GM19395 (cell line): ENCODE results near the gene ASCC2.
A peak's percentile ranks its signal among the peaks of the same experiment; 100 is the strongest.
"Not testable (repeated sequence)": the region's sequence is repeated elsewhere in the genome, so short reads cannot be mapped to it uniquely, and the experiment has no call there.

Source experiments
- ATAC-seq: cut with Tn5 transposase; IDR thresholded peaks from one replicate; pipeline ENCODE4 v1.9.1; 2021; ENCODE audit warnings: mild to moderate bottlenecking, moderate library complexity; ENCODE audit not compliant: unreplicated experiment

The ASCC2 gene, protein sequence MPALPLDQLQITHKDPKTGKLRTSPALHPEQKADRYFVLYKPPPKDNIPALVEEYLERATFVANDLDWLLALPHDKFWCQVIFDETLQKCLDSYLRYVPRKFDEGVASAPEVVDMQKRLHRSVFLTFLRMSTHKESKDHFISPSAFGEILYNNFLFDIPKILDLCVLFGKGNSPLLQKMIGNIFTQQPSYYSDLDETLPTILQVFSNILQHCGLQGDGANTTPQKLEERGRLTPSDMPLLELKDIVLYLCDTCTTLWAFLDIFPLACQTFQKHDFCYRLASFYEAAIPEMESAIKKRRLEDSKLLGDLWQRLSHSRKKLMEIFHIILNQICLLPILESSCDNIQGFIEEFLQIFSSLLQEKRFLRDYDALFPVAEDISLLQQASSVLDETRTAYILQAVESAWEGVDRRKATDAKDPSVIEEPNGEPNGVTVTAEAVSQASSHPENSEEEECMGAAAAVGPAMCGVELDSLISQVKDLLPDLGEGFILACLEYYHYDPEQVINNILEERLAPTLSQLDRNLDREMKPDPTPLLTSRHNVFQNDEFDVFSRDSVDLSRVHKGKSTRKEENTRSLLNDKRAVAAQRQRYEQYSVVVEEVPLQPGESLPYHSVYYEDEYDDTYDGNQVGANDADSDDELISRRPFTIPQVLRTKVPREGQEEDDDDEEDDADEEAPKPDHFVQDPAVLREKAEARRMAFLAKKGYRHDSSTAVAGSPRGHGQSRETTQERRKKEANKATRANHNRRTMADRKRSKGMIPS

DNA sequence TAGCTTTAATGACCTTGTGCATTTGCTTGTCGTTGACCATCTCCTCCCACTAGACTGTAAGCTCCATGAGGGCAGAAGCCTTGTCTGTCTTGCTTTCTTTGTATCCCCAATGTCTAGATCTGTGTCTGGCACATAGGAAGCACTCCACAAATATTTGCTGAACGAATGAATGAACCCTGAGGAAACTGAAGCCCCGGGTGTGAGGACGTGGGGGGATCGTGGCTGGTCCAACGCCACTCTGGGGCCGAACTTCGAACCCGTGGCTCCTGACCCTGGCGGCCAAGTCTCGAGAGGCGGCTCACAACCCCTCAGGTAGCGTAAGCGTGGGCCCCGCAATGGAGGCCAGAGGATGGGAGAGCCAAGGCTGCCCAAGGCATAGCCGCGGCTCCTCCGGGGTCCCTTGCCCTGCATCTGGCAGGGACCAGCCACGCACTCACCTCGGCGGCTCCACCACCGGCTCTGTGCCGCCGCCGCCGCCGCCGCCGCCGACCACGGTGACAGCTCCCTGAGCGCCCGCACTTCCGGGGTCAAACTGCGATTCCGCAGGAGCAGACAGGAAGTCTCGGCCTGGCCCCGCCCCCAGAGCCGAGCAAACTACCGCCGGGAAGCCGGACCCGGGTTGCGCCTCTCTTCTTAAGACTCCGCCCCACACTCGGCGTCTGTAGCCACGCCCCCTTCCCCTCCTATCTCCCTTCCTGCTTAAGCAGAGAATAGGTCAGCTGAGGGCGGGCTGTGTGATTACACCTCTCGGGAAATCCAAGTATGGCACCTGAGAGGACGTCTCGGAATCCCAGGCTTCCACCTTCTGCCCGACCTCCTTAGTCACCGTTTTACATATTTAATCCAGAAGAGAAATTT, at the start of gene ASCC2:
TSS of gene ASCC2 (minus strand) at position 534 of the 858 bp plus-strand sequence. CDS start 5,949 bp downstream, outside the sequence.
- ATAC-seq: peak; percentile 91

DNA sequence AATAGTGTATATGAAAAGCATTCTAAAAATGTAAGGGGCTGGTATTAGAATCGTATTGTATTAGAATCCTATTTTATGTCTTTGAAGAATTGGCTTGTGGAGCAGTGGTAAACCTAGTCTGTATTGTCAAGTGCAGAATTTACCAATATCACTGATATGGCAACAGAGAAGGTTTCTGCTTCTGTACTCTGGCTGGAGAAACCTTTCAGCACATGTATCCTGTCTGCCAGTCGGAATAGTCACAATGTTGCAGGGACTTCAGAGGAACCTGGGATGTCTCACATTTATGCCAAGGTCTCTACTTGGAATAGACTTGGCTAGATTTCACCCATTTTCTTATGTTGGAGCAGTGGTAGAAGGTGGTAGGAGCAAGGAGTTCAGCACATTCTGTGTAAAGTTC, 49.3 kb upstream of the ASCC2 start:
- ATAC-seq: no peak

DNA sequence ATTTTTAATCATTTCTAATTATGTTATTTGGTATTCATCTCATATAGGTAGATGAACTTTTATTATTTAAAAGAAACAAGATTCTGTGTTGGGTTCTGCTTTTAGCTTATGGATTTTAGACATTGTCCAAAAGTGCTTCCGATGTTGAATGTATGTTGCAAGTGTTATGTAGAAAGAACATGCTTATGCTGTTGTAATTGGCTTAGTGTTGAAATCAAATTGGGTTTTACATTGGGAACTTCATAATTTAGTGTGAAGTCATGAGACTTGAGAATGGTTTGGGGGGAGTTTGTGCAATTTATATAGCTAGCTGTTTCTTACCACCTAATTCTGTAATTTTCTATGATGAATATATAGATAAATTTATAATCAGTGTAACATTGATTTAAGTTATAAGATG, 48.5 kb upstream of the ASCC2 start:
- no peak for ATAC-seq

DNA sequence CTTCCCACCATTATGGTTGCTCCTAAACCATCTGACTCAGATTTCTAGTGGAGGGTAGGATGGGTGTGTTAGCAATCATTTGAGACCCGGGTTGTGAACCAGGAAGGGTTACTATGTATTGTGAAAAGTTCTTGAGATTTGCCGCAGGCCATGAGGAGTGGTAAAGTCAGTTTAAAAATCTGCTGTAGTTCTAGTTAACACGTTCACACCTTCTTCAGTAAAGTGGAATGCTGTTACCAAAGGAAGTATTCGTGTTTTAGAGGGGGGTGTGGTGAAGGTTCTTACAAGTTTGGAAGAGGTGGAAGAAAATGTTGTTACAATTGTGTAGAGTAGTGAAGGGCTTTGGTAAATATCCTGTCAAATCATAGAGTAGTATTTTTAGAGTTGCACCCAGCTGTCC, 47.5 kb upstream of the ASCC2 start:
- ATAC-seq: no peak

DNA sequence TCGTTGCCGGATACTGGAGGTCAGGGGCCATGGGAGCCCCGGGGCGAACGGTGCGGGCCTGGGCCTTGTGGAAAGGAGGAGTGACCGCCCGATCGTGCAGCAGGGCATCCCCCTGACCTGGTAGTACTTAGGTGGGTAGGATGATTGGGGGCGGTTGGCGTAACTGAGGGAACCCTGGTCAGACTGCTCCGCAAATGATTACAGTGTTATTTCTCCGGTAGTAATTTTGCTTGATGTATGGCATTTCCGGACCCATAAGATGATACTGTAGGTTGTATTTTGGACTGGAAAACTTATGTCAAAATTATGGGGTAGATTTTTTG, 45.7 kb upstream of the ASCC2 start:
- no peak for ATAC-seq

DNA sequence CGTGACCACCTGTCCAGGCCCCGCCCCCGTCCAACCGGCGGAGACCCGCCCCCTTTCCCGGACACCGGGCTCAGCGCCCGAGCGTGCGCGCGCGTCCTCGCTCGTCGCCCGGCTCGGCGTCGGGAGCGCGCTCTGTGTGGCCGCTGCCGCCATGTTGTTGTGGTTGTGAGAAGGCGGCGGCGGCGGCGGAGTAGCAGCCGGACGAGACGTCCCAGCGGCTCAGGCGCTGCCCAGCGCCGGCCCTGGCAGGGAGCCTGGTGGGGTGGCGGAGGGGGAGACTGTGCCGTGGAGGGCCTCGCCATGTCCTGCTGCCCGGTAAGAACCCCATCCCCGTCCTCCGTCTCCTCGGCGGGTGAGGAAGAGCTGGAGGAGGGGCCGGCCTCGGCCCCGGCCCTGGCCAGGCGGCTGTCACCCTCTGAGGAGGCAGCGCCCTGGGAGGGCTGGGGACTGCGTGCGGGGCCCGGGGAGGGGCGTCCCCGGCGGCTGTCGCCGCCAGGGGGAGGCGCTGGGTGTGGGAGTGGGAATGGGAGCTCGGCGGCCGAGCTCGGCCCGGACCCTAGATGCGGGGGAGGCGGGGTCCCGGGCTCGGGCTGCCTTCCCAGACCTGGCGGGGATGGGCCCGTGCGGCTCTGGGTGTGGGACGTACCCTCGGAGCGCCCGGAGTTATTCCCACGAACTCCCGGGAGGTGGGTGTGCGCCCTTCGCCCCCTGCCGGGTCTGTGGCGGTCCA, 45.1 kb upstream of the ASCC2 start, which contains the start of gene MTMR3:
TSS of gene MTMR3 (plus strand) at position 130 of the 730 bp plus-strand sequence. CDS start 87,886 bp downstream, outside the sequence.
- ATAC-seq: peak; percentile 77

DNA sequence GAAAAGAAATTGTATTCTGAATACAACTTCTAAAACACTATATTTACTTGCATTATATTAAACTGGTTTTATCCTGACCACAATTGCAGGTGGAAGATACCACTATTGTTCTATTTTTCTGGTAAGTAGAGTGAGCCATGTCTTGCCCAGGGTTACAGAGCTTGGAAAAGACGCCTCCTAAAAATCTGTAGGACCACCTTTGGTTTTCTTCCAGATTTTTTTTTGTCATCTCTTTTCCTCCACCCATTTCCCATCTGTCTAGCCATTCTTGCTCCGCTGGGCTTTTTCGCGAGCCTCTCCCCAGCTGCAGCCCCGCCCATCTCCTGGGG, 44.6 kb upstream of the ASCC2 start:
- ATAC-seq: peak; percentile 62

DNA sequence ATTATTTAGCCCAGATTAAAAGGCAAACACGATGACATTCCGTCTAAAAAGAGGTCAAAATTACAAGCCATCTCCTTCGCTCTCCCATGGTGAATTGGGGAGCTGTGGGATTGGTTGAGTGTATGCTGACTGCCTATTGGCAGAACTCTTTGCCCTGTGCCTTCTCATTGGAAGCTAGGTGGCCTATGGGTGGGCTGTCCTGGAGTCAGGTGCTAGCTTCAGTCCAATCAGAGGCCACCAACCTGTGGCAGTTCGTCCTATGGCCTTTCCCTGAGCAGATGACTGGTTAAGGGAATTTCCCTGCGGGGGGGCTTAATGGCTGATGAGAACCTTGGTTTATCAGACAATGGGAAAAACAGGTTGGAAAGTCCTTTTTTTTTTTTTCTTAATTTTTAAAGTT, 41.7 kb upstream of the ASCC2 start:
- no peak for ATAC-seq

DNA sequence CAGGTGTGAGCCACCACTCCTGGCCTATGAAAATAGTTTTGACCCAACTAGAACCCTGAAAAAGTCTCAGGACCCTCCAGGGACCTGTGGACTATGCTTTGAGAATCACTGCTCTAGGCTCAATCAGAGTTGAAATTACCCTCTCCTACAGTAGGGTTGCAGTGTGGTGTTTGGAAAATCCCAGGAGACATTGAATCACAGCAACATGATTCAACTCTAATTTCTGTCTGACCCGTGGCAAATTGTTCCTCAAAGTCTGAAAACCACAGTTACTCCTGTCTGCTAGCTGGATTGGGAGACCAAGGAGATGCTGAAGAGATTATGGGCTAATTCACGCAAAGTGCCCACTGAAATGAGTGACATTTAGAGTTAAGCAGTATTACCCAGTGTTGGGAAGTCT, 39.5 kb upstream of the ASCC2 start:
- no peak for ATAC-seq

DNA sequence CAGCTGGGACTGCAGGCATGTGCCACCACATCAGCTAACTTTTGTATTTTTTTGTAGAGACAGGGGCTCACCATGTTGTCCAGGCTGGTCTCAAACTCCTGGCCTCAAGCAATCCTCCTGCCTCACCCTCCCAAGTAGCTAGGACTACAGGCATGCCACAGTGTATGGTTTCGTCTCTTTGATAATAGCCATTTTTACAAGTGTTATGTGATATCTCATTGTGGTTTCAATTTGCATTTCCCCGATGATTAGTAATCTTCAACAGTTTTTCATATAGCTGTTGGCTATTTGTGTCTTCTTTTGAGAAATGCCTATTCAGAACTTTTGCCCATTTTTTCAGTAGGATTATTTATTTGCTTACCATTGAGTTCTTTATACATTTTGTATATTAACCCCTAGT, 35.9 kb upstream of the ASCC2 start:
- no peak for ATAC-seq

DNA sequence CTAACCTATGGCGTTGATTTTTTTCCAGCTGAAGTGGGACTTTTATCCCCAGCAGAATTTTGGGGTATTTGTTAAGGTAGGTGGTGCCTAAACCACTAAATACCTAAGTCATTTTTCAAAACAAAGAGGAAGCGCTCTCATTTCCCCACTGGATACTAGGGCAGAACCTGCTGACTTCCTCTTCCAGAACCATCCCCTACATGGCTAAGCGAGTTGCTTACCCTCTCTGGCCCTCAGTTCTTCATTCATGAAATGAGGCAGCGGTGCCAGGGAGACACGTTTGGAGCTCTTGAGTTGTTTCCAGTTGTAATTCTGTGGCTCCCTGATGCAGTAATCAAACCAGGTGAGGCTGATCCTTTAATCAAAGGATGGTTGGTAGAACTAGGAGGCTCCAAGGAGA, 34.9 kb upstream of the ASCC2 start:
- ATAC-seq: no peak

DNA sequence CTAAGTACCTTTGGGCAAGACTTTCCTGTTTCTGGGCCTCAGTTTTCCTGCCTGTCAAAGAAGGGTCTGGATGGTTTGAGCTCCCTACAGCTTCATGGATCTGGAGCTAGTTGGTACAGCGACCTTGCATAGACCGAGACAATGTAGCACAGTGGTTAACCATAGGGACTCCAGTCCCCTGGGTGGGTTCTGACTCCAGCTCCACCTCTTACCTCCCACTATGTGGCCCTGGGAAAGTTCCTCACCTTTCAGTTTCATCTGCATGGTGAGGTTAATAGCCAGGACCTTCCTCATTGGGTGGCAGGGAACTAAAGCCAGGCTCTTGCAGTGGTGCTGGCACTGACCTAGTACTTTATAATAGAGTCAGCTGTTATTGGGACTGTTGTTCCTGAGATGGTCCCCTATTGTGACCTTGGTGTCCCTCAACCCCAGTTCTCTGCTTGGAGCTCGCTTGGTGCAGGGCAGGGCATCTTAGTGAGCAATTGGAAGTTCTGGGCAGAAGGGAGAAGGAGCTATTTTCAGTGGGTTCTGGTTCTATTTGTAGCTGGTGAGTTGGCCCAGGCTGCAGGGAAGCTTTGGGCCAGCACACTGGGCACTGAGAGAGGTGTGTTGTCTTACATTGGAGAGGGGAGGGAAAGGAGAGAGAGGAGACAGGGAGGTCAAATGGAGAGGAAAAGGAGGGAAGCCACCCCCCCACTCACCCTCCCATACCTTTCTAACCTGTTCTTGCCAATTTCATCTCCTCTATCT, 34.2 kb upstream of the ASCC2 start:
- ATAC-seq: no peak

DNA sequence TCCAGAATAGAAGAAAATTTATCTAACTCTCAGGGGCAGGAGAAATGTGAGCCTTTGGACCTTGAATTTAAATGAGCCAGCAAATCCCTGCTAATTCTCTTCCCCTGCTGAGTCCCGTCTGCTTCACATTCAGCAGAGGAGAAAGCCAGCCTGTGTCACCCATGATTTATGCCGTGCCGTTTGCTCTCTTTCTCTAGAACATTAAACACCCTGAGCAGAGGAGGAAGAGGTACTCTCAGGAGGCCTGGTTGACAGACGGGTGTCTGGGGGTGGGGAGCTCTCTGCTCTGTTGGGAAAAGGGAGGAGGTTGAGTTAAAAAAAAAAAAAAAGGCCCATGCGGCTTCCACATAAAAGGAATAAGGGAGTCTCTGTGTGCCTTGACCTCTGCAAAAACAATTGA, 33.6 kb upstream of the ASCC2 start:
- no peak for ATAC-seq

DNA sequence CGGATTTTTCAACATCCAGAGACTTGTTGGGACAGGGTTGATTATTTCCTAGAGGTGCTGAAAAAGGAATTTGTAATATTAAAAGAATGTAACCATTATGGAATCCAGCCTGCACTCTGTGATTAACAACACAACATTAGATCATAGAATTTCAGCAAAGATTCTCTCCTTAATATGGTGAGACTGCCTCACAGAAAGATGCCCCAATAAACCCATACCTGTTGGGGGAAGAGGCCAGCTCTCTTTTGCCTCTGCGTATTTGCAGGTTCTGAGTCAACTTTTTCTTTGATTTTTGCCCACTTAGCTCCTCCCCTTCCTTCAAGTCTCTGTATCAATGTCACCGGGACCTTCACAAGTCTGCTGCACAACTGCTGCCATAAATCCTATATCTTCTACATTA, 32.5 kb upstream of the ASCC2 start:
- ATAC-seq: no peak

DNA sequence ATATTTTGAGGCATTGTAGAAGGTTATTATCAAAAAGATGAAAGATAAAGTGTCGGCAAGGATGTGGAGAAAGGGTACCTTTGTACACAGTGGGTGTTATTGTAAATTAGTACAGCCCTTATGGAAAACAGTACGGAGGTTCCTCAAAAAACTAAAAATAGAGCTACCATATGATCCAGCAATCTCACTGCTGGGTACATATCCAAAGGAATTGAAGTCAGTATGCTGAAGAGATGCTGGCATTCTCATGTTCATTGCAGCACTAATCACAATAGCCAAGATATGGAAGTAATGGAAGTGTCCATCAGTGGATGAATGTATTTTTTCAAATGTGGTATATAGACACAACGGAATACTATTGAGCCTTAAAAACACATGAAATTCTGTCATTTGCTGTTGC, 29.8 kb upstream of the ASCC2 start:
- no peak for ATAC-seq

DNA sequence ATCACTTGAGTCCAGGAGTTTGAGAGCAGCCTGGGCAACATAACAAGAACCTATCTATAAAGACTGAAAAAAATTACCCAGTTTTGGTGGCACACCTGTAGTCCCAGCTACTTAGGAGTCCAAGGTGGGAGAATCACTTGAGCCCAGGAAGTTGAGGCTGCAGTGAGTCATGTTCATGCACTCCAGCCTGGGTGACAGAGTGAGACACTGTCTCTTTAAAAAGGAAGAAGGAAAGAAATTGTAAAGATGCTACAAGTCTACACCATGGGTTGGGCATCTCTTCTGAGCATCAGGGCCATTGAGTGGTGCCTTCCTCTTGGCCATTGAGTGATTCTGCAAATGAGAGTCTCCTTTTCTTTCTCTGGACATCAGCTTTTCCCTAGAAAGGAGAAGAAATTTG, 29.2 kb upstream of the ASCC2 start:
- ATAC-seq: no peak

DNA sequence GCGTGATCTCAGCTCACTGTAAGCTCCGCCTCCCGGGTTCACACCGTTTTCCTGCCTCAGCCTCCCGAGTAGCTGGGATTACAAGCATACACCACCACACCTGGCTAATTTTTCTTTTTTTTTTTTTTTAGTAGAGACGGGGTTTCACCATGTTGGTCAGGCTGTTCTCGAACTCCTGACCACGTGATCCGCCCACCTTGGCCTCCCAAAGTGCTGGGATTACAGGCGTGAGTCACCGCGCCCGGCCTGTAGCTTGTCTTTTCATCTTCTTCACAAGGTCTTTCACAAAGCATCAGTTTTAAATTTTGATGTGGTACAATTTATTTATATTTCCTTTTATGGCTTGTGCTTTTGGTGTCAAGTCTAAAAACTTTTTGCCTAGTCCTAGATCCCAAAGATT, 27.5 kb upstream of the ASCC2 start:
- not testable (repeated sequence) for ATAC-seq

DNA sequence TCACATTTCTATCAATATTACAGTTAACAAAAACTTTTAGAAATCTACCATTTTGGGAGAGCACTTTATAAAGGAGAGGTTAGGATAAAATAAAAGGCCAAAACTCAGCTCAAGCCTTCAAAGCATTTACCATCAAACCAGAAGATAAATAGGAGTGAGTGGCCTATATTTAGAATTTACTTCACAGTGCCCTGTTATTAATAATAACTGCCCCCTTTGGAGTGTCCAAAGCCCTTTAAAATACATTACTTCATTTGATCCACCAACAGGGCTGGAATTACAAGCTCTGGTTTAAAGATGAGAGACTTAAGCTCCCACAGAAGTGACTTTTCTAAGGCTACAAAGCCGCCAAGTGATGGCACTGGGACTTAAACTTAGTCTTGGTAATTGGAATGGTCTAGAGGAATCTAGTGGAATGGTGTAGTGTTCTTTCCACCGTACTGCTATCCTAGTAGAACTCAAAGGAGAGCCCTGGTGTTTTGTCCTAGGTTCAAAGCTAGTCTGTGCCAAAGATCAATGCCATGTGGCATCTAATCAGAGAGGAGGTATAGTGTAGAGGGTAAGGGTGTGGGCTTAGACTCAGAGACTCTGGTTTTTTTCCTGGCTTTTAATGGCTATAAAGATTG, 23.7 kb upstream of the ASCC2 start:
- no peak for ATAC-seq

DNA sequence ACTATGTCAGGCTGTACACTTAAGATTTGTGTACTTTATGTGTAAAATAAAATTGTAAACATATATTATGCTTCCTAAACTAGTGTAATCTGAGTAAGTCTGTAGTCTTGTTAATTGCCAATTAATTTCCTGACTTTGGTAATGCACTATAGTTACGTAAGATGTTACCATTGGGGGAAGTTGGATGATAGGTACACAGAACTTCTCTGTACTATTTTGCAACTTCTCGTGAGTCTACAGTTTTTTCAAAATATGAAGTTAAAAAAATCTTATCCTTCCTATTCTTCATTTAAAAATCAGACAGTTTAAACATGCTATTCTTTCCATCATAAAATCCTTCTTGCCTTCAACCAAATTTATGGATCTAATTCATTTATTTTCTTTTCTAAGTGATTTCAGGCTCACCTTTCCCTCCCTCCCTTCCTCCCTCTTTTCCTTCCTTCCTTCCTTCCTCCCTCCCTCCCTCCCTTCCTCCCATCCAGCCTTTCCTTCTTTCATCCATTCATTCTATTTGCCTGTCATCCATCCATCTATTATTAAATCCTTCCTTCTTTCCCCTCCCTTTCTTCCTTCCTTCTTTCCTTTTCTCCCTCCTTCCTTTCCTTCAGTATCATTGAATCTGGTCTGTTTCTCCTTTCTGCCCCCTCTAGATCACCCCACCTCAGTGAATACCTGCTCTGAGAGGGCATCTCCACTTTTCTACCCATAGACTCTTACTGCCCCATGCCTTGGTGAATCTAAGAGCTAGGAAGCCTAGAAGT, 22.1 kb upstream of the ASCC2 start:
- no peak for ATAC-seq
